22Rv1 (cell line): Measurements from ENCODE around the gene PTBP1.

Experiments used
- CTCF ChIP-seq: fragments of 450-650 bp; IDR thresholded peaks from 2 replicates; pipeline ENCODE4 v1.5.1; 2017; ENCODE audit warnings: mild to moderate bottlenecking
- ZFX ChIP-seq: fragments of 450-650 bp; IDR thresholded peaks from 2 replicates; pipeline ENCODE4 v1.6.1; 2017; ENCODE audit warnings: antibody characterized with exemption, borderline replicate concordance

GRCh38 chr19:792306-792885 is 4.9 kb upstream of the PTBP1 start:
- TF ChIP-seq CTCF (no peak), ZFX (no peak)
